NOMO-1 treated with dmso at 0.1 percent for 144 hours (cell line): ENCODE results near the gene SLC25A10.
A peak's percentile ranks its signal among the peaks of the same experiment; 100 is the strongest.
"Not testable (repeated sequence)": the region's sequence is repeated elsewhere in the genome, so short reads cannot be mapped to it uniquely, and the experiment has no call there.

ENCODE experiments used
- DNase-seq: peaks from one replicate; lab custom pipeline; 2025; ENCODE audit not compliant: unreplicated experiment; lab: John Stamatoyannopoulos, UW

Gene SLC25A10, protein sequence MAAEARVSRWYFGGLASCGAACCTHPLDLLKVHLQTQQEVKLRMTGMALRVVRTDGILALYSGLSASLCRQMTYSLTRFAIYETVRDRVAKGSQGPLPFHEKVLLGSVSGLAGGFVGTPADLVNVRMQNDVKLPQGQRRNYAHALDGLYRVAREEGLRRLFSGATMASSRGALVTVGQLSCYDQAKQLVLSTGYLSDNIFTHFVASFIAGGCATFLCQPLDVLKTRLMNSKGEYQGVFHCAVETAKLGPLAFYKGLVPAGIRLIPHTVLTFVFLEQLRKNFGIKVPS

DNA sequence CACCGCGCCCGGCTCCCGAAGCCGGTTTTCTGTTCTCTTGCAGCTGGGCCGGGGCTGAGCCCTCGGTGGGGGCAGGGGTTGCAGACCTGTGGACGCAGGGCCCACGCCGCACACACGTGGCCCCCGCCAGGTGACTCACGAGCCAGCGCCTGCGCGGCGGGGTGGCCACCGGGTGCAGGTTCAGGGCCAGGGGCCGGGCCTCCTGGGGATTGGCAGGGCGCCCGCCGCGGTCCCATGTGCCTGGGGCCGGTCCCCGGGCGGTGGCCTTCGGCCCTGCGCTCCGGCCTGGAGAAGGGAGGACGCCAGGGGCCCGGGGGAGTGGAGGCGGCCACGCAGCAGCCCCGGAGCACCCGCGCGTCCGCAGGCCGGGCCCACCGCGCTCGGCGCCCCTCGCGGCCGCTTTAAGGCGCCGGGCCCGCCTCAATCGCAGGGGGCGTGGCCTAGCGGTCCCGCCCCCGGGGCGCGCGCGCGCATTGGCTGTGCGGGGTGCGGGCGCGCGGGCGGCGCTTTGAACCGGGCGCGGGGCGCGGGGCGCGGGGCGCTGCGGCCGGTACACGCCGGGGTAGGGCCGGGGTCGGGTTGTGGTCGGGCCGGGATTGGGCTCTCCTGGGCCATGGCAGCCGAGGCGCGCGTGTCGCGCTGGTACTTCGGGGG, at the start of gene SLC25A10:
SLC25A10 (plus strand) TSS at position 471 of the 654 bp plus-strand sequence; CDS start at position 614, 143 bp downstream.
- peak; percentile 76 for DNase-seq

DNA sequence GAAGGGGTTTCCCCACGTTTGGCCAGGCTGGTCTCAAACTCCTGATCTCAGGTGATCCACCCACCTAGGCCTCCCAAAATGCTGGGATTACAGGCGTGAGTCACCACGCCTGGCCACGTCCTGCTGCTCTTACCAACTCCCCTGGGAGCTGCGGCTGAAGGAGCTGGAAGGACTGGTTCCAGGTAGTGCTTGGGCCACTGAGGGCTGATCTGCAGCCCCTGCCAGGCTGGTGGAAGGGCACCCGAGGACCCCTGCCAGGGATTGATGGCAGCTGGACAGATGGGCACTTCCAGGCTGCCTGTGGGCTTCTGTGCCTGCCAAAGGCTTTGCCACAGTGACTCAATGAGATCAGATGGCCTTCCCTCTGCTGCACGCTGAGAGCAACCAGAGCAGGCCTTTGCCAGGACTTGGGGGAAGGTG, 48.0 kb upstream of the SLC25A10 start:
- DNase-seq, result no peak

DNA sequence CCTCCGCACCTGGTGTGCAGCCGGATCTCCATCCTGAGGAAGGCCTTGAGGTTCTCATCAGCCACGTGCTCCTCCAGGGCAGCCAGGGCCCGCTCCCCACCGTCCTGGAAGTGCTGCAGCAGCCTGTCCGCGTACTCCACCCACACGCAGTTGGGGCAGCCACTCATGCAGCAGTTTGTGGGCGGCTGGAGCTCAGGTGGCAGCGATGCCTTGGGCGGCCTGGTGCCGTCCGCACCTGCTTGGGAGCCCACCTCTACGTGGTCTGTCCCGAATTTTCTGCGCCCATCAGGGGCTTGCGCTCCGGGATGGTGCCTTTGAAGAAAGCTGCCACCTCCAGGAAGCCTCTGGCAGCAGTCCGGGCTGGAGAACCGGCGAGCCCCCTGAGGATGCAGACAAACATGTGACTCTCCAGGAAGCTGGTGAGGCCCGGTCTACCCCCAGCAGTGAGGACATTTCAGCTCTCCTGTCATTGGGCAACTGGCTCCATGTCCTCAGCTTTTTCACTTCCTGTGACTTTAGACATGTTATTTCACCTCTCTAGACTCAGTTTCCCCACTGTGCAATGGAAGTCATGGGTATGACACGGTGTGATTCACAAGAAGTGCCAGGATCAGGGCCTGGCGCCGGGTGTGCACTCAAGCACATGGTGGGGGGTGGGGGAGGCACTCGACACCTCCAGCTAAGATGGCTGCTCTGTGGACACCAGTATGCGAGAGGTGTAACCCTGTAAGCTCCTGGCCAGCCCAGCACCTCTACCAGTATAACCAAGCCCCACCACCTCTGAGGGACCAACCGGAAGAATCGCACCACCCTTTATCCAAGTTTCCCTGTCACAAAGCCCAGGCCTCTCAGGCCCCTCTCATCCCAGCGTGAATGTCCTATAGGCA, 46.6 kb upstream of the SLC25A10 start:
- no peak for DNase-seq

DNA sequence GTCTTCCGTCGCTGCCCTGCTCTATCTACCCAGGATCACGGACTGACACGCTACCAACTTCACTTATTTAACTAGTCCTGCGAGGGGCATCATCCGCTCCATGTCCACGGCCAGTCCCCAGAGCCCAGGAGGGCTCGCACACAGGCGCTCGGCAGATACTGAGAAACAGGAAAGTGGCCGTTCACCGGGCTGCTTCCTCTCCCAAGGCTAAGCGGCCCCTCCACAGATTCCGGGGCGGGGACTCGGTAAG, 46.1 kb upstream of the SLC25A10 start:
- no peak for DNase-seq

DNA sequence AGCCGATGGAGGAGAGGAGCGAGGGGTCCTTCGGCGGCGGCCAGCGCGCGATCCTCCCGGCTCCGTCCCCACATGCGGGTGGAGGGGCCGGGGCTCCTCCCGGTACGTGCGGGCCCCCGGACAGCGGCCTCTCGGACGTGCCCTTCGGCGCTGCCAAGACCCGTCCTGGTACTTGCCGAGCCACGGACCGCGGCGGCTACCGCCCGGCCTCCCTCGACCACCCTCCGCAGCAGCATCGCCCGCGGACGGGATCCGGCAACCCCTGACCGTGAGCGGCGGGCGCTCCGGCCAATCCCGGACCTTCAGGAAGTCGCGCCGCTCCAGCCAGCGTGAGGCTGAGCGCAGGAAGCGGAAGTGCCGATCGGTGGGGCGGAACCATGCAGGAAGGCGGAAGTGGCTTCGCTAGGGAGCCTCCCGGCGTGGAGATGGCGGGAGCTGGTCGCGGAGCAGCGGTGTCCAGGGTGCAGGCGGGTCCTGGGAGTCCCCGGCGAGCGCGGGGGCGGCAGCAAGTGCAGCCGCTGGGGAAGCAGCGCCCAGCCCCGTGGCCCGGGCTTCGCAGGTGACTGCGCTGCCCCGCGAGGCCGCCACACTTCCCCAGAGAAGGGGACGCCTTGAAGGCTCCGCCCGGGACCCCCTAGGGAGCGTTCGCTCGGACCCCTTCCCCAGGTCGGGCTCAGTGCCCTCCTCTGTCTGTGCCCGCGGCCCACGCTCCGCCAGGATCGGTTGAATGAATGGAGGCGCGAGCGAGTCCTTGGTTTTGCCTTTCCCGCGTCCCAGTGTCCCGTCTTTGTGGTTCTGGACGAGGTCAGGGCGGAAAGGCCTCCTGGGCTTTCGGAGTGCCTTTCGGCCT, 45.5 kb upstream of the SLC25A10 start, which contains the start of the genes CCDC137 and OXLD1:
CCDC137 (plus strand) TSS at position 396 of the 850 bp plus-strand sequence; CDS start at position 426, 30 bp downstream.
OXLD1 (minus strand) TSS at position 264 of the 850 bp plus-strand sequence; CDS start at position 236, 28 bp downstream.
- DNase-seq, result peak; percentile 93

- DNase-seq, result peak; percentile 26
Observed at GRCh38 chr17:81667754-81668153, 44.3 kb upstream of the SLC25A10 start.

GRCh38 chr17:81672504-81672903, 39.6 kb upstream of the SLC25A10 start:
- no peak for DNase-seq

DNA sequence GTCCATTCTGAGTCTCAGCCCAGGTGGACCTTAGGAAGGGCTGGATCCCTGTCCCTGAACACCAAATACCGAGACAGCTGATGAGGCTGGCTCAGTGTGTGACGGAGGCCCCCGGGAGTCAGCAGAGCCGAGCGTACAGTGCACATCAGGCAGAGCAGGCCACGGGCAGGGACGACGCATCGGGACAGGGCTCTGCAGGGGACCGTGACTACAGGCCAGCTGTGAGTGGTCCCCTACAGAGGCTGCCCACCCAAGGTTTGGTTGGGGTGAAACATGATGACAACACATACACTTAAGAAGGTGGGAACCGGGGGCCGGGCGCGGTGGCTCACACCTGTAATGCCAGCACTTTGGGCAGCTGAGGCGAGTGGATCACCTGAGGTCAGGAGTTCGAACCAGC, 39.1 kb upstream of the SLC25A10 start:
- no peak for DNase-seq

GRCh38 chr17:81673561-81674258, 38.4 kb upstream of the SLC25A10 start:
- DNase-seq, result no peak

DNA sequence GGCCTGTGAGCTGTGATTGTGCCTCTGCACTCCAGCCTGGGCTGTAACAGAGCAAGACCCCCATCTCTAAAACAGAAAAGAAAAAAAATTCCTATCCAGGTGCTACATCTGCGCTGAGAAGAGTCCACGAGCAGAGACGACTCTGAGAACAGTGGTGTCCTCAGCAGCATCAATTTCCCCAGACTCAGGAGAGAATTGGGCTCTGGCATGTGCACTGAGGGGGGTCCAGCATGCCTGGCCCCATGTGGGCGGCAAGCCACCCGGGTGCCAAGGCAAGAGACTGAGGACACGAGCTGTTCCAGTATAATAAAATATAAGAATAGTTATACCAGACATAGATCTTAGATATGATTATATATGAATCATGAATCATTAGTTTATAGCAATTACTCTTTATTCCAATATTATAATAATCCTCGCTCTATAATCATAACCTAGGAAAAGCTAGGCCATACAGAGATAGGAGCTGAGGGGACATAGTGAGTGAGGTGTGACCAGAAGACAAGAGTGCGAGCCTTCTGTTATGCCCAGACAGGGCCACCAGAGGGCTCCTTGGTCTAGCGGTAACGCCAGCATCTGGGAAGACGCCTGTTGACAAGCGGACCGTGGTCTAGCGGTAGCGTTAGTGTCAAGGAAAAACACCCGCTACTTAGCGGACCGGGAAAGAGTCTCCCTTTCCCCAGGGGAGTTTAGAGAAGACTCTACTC, 36.4 kb upstream of the SLC25A10 start:
- not testable (repeated sequence) for DNase-seq

DNA sequence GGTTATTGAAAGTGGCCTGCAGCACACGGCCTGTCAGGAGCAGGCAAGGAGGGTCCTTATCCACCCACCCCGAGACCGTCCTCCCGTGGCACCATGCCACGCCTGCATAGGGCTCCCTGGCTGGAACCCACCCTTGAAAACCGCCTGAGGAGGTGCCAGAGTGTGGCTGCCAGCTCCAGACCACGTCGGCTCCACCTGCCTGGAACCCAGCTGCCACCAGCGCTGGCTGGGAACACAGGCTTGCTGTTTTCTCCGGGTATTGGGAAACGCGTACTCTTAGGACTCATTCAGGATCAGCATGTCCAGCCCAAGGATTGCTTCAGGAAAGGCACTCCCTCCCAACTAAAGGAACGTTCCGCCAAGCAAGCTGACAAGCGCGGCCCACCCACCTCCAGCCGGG, 35.2 kb upstream of the SLC25A10 start:
- DNase-seq, result no peak

DNA sequence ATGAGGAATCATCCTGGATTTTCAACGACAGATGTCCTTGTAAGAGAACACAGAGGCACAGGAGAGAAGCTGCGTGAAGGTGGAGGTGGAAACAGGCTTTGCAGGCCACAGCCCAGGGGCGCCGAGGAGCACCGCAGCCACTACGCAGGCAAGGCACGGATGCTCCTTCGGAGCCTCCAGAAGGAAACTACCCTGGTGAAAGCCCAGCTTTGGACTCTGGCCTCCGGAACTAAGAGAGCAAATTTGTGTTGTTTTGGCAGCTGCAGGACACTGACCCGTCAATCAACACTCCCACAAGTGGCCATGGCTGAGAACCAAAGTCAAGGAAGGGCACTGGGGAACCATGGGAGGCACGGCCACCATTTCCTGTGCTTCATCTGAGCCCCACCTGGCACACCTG, 31.9 kb upstream of the SLC25A10 start:
- DNase-seq, result no peak

- no peak for DNase-seq
Observed at GRCh38 chr17:81681672-81682071, 30.4 kb upstream of the SLC25A10 start.

DNA sequence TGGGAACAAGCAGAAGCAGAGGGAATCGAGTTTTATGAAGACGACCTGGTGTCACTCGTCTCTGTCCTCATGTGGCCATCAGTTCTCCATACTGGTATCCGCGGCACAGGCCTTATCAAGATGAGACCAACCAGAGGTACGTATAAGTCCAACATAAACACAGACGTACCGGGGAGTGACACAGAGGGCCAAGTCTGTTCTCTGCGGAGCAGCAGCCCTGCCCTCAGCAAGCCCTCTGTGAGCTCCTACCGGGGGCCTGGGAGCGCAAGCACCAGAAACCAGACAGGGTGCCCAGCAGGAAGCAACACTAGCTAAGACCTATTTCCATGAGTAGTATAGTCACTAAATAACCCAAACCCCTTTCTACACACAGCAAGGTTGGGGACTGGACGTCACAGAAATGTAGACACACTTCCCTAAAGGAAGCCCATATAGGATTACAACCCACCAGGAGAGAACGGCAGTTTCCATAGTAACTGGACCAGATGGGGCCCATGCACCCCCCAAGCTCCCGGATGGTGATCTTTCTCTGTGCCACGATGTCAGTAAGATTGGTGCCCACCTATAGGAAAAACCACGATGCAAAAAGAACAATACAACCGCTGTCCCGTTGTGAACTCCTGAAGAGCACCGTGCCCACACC, 29.4 kb upstream of the SLC25A10 start:
- no peak for DNase-seq

- no peak for DNase-seq
Observed at GRCh38 chr17:81683208-81683583, 28.9 kb upstream of the SLC25A10 start.

GRCh38 chr17:81683584-81684441, 28.3 kb upstream of the SLC25A10 start, which contains the start of the genes ARL16 and HGS:
Gene ARL16, minus strand, starts transcription at chr17:81683797. Its CDS starts 44 bp downstream, at chr17:81683753.
Gene HGS, plus strand, starts transcription at chr17:81684011. Its CDS starts 56 bp downstream, at chr17:81684067.
- DNase-seq, result peak; percentile 97

DNA sequence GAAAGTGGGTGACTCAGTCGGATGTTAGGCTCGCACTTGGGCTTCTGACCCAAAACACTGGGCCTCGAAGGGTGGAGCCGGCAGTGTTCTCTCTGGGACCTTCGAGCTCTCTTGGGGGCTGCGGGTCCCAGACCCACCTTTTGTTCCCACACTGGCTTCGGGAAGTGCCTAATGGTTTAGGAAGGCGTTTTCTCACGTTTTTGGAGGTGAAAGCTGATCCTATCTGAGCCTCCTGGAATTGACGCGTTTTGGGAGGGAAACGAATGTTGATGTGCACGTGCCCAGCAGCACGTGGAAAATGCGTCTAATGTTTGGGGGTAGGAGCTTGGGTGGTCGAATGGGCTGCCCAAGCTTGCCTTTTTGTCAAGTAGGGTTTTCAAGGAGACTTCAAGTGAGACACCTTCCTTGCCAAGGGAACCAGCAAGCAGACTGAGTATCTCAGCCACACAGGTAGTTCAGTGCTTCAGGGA, 27.6 kb upstream of the SLC25A10 start:
- DNase-seq, result no peak

DNA sequence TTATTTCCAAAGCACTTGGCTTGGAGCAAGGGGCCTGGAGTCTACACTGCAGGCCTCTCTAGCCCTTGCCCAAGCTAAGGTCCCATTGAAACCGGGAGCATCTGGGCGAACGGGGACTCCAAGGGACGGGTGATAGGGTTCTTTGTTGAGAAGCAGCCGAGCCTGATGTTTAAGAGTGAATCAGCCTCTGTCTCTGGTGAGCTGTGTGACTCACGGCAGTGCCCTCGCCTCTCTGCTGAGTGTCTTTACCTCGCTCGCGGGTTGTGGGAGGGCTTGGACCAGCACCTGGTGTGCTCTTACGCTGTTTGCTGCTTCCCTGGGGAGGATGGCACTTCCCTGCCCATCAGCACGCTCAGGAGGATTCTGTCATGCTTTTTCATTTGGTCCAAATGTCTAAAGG, 27.0 kb upstream of the SLC25A10 start:
- DNase-seq, result no peak
